Measurements from ENCODE around the gene GPRIN3. TPM values are rescaled to one million over a fixed set of nuclear protein-coding genes. Genes with fewer than 3 reads are reported as not detected.

The GPRIN3 gene
- total and polyA plus RNA-seq, 2 donors (not counting 3 experiments of a cell fraction or from before 2014, with no cell fraction given): 0.17 to 2.2 TPM

GRCh38 chr4:89253935-89254334 lies 53.7 kb downstream of the GPRIN3 start:
- H3K27ac ChIP-seq (ENCODE audit: insufficient read depth, low read depth, low read length): no peak overlapping the region
- DNase-seq (ENCODE audit: low read depth, low spot score) (no peak), FAIRE-seq (no peak)
- H3K36me3 ChIP-seq (ENCODE audit: control insufficient read depth in 2 of 2, extremely low read depth in 1 of 2, insufficient read depth in 2 of 2, low read length in 2 of 2): no peaks in the 10 kb centered on the region
- BruUV-seq (replicated peaks): no TSS peak
- no peaks in the 10 kb centered on the region for H4K20me1 ChIP-seq (replicated peaks; ENCODE audit: control insufficient read depth, extremely low read depth, insufficient read depth, low read length)
- ChIA-PET POLR2A (no interaction called here), CTCF (interaction anchor here (2.9 to 3.0 kb wide), 2 partner anchors 10 to 182 kb away, joined by 8 to 9 read pairs; no protein-coding TSS in a partner anchor)
- no peak for TF ChIP-seq EZH2 (IDR thresholded peaks at IDR 0.05; ENCODE audit: borderline replicate concordance, low read depth, low read length, severe bottlenecking)
- TF ChIP-seq JUN (IDR thresholded peaks at IDR 0.05; ENCODE audit: borderline replicate concordance, insufficient read depth, insufficient read length, low read depth): no peak
- TF ChIP-seq MAX (IDR thresholded peaks at IDR 0.05; ENCODE audit: insufficient read depth, insufficient read length): no peak
- TF ChIP-seq POLR2AphosphoS5 (IDR thresholded peaks at IDR 0.05; ENCODE audit: insufficient read depth, low read depth, low read length): no peak
- H2AFZ ChIP-seq (ENCODE audit: low read depth, low read length): no peak overlapping the region
- no peak overlapping the region for H3K9ac ChIP-seq (replicated peaks; ENCODE audit: extremely low read depth, insufficient read depth, low read length)
- no peaks in the 10 kb centered on the region for H3K9me3 ChIP-seq (replicated peaks; ENCODE audit: control insufficient read depth, insufficient read depth, low read length)
- dilution Hi-C loops (cut with MboI; ENCODE audit: extremely low pct_ligation_motif_present, low sequenced_read_pairs) (no loop called here), intact Hi-C loops (cut with micrococcal nuclease) (loop anchor here (1.0 kb wide), 1 partner anchor 180 kb away; no protein-coding TSS in a partner anchor)
- no peaks in the 10 kb centered on the region for H3K4me1 ChIP-seq (ENCODE audit: control insufficient read depth, extremely low read depth, insufficient read depth, low read length)
- H3K4me2 ChIP-seq (ENCODE audit: insufficient read depth, low read length): no peak overlapping the region
- peaks cover 11% of the 10 kb centered on the region in 2 experiments for H3K27me3 ChIP-seq (ENCODE audit: control insufficient read depth in 2 of 2, insufficient read depth in 2 of 2, low read length in 2 of 2)
- no peaks in the 10 kb centered on the region for H3K9me1 ChIP-seq (replicated peaks; ENCODE audit: control insufficient read depth, extremely low read depth, insufficient read depth, low read length)
- H3K4me3 ChIP-seq (replicated peaks in 1 of 3; ENCODE audit: insufficient read depth in 1 of 3, low read depth in 1 of 3, low read length in 3 of 3): no peak overlapping the region
- no peaks in the 10 kb centered on the region for H3K79me2 ChIP-seq (ENCODE audit: control insufficient read depth, insufficient read depth, low read length)

- DNase-seq (ENCODE audit: low read depth, low spot score): no peak
- BruUV-seq (replicated peaks): no TSS peak
- intact Hi-C loops (cut with micrococcal nuclease): no loop called here
These were observed 54.3 kb downstream of the GPRIN3 start for GRCh38 chr4:89253311-89253710.

More at GRCh38 chr4:89253311-89253710, 54.3 kb downstream of the GPRIN3 start:
- FAIRE-seq: no peak
- Histone ChIP-seq H3K9ac (replicated peaks; ENCODE audit: extremely low read depth, insufficient read depth, low read length) (no peak overlapping the region), H3K27me3 (ENCODE audit: control insufficient read depth in 2 of 2, insufficient read depth in 2 of 2, low read length in 2 of 2) (peaks cover 9 to 11% of the 10 kb centered on the region in 2 experiments), H4K20me1 (replicated peaks; ENCODE audit: control insufficient read depth, extremely low read depth, insufficient read depth, low read length) (no peaks in the 10 kb centered on the region), H3K4me2 (ENCODE audit: insufficient read depth, low read length) (no peak overlapping the region), H3K27ac (ENCODE audit: insufficient read depth, low read depth, low read length) (no peak overlapping the region), H3K4me1 (ENCODE audit: control insufficient read depth, extremely low read depth, insufficient read depth, low read length) (no peaks in the 10 kb centered on the region), H3K9me1 (replicated peaks; ENCODE audit: control insufficient read depth, extremely low read depth, insufficient read depth, low read length) (no peaks in the 10 kb centered on the region), H3K79me2 (ENCODE audit: control insufficient read depth, insufficient read depth, low read length) (no peaks in the 10 kb centered on the region), H3K9me3 (replicated peaks; ENCODE audit: control insufficient read depth, insufficient read depth, low read length) (no peaks in the 10 kb centered on the region), H2AFZ (ENCODE audit: low read depth, low read length) (no peak overlapping the region), H3K36me3 (ENCODE audit: control insufficient read depth in 2 of 2, extremely low read depth in 1 of 2, insufficient read depth in 2 of 2, low read length in 2 of 2) (no peaks in the 10 kb centered on the region), H3K4me3 (replicated peaks in 1 of 3; ENCODE audit: insufficient read depth in 1 of 3, low read depth in 1 of 3, low read length in 3 of 3) (no peak overlapping the region)
- POLR2A ChIA-PET: no interaction called here
- CTCF ChIA-PET: interaction anchor here (1.9 to 3.0 kb wide), 4 partner anchors 11 to 182 kb away, joined by 4 to 10 read pairs (median 8); no protein-coding TSS in a partner anchor
- TF ChIP-seq GATA2 (IDR thresholded peaks at IDR 0.05; ENCODE audit: insufficient read depth, insufficient read length, low read depth, low read length) (no peak), POLR2A (IDR thresholded peaks at IDR 0.05; ENCODE audit: low read depth, low read length) (no peak)
- dilution Hi-C loops (cut with MboI; ENCODE audit: extremely low pct_ligation_motif_present, low sequenced_read_pairs): no loop called here
